NT2/D1 (cell line): ENCODE measurements around the gene TBC1D2.
A peak's percentile ranks its signal among the peaks of the same experiment; 100 is the strongest.

Experiments used
- DNase-seq: peaks from one replicate; pipeline ENCODE4 v3.0.0-alpha.2; 2011; ENCODE audit warnings: low read depth, low spot score
- H3K27me3 ChIP-seq: 2 replicates; pipeline ENCODE4 v1.6.0; 2011; ENCODE audit warnings: mild to moderate bottlenecking; ENCODE audit not compliant: insufficient read length, insufficient read depth
- H3K36me3 ChIP-seq: 2 replicates; pipeline ENCODE4 v1.6.1; 2011; ENCODE audit warnings: mild to moderate bottlenecking, low read length, mixed read lengths; ENCODE audit not compliant: insufficient read depth, insufficient read length
- H3K4me1 ChIP-seq: 2 replicates; pipeline ENCODE4 v1.5.1; 2011; ENCODE audit not compliant: insufficient read depth, insufficient read length
- H3K4me3 ChIP-seq: 2 replicates; pipeline ENCODE4 v1.5.1; 2011; ENCODE audit warnings: low read depth; ENCODE audit not compliant: insufficient read length
- H3K9ac ChIP-seq: 2 replicates; pipeline ENCODE4 v1.6.0; 2011; ENCODE audit warnings: low read depth; ENCODE audit not compliant: insufficient read length
- H3K9me3 ChIP-seq: 2 replicates; pipeline ENCODE4 v1.5.1; 2011; ENCODE audit warnings: mild to moderate bottlenecking, low read length; ENCODE audit not compliant: insufficient read depth
- SUZ12 ChIP-seq: IDR thresholded peaks from 2 replicates; pipeline ENCODE4 v1.6.1; 2011; ENCODE audit not compliant: insufficient read length, insufficient read depth; ENCODE audit errors: extremely low read depth
- YY1 ChIP-seq: IDR thresholded peaks from 2 replicates; pipeline ENCODE4 v1.6.1; 2011; ENCODE audit not compliant: insufficient read length, insufficient read depth
- ZNF274 ChIP-seq: IDR thresholded peaks from 2 replicates; pipeline ENCODE4 v1.6.1; 2011; ENCODE audit warnings: mild to moderate bottlenecking, low read depth, low read length

Gene TBC1D2, protein sequence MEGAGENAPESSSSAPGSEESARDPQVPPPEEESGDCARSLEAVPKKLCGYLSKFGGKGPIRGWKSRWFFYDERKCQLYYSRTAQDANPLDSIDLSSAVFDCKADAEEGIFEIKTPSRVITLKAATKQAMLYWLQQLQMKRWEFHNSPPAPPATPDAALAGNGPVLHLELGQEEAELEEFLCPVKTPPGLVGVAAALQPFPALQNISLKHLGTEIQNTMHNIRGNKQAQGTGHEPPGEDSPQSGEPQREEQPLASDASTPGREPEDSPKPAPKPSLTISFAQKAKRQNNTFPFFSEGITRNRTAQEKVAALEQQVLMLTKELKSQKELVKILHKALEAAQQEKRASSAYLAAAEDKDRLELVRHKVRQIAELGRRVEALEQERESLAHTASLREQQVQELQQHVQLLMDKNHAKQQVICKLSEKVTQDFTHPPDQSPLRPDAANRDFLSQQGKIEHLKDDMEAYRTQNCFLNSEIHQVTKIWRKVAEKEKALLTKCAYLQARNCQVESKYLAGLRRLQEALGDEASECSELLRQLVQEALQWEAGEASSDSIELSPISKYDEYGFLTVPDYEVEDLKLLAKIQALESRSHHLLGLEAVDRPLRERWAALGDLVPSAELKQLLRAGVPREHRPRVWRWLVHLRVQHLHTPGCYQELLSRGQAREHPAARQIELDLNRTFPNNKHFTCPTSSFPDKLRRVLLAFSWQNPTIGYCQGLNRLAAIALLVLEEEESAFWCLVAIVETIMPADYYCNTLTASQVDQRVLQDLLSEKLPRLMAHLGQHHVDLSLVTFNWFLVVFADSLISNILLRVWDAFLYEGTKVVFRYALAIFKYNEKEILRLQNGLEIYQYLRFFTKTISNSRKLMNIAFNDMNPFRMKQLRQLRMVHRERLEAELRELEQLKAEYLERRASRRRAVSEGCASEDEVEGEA

DNA sequence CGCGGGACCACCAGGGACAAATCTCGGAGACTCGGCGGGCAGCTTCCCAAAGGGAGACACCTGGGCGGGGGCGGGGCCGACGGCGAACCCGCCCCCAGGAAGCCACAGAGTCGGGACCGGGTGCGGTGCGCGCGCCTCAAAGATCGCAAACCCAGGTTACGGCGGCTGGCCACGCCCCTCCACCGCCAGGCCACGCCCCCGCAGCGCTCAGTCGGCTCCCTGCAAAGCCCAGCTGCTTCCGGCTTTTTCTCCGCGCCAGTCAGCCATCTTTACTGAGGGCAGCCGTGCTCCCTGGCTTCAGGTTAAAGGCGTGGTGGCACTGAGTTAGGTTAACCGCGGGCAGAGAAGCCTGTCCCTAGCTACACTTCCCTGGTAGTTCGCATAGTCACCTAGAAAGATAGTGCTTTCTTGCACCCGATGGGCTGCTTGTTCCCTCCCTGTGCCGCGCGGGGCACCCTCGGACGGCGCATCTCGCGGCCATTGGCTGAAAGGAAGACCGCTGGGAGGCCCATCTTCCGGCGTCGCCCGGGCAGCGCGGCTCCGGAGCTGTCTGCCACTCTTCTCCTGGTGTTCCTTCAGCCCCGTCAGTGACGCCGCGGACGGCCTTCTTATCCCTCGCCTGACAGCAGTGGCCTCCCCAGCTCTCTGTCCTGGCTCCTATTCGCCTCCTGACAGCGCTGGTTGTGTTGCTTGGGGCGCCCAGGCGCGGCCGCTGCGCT is at the start of gene TBC1D2:
TBC1D2 (minus strand) TSS at position 72 of the 719 bp plus-strand sequence. CDS start 108 bp downstream, outside the sequence.
- TF ChIP-seq SUZ12 (no peak), YY1 (peak; percentile 97)
- peaks cover 12% of the 10 kb centered on the region for H3K27me3 ChIP-seq
- peaks cover 6% of the 10 kb centered on the region for H3K4me1 ChIP-seq

DNA sequence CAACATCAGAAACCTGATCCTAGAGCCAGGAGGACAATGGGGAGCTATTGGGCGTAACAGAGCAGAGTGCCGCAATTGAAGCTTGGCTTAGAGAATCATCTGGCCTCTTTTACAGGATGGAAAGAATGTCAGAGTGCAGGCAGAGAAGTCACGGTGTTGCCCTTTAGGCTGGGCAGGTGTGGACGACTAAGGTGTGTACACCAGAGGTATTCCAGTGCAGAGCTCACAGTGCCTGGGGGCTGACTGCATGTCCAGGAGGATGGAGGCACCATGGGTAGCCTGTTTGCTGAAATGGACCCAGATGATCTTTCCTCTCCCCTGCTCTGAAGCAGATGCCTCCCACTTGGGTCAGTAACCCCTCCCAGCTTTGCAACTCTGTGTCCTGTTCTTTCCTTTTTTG is 48.9 kb upstream of the TBC1D2 start:
- no peaks in the 10 kb centered on the region for H3K36me3 ChIP-seq
- no peak for DNase-seq

More for the DNA sequence above, at the start of gene TBC1D2:
- H3K4me3 ChIP-seq, result peak within 1 kb of the TSS; percentile 71
- peak within 1 kb of the TSS; percentile 93 for H3K9ac ChIP-seq
- peak; percentile 90 for DNase-seq
- H3K36me3 ChIP-seq, result peaks cover 17% of the 10 kb centered on the region
- H3K9me3 ChIP-seq, result no peaks in the 10 kb centered on the region

GRCh38 chr9:98303633-98304125 is 48.2 kb upstream of the TBC1D2 start:
- no peaks in the 10 kb centered on the region for H3K27me3 ChIP-seq
- DNase-seq, result no peak
- no peaks in the 10 kb centered on the region for H3K36me3 ChIP-seq
- no peaks in the 10 kb centered on the region for H3K9me3 ChIP-seq
- TF ChIP-seq SUZ12, result no peak
- no peak for TF ChIP-seq ZNF274
- TF ChIP-seq YY1, result no peak
- no peak overlapping the region for H3K9ac ChIP-seq
- H3K4me3 ChIP-seq, result no peak overlapping the region
- peaks cover 7% of the 10 kb centered on the region for H3K4me1 ChIP-seq

More for the DNA sequence above, 48.9 kb upstream of the TBC1D2 start:
- TF ChIP-seq YY1, result no peak
- TF ChIP-seq SUZ12, result no peak
- no peak for TF ChIP-seq ZNF274
- peaks cover 7% of the 10 kb centered on the region for H3K4me1 ChIP-seq
- no peak overlapping the region for H3K4me3 ChIP-seq
- no peak overlapping the region for H3K9ac ChIP-seq
- H3K27me3 ChIP-seq, result no peaks in the 10 kb centered on the region
- H3K9me3 ChIP-seq, result no peaks in the 10 kb centered on the region

- Histone ChIP-seq H3K9me3 (no peaks in the 10 kb centered on the region), H3K36me3 (no peaks in the 10 kb centered on the region), H3K4me1 (peaks cover 7% of the 10 kb centered on the region), H3K27me3 (no peaks in the 10 kb centered on the region), H3K4me3 (no peak overlapping the region), H3K9ac (no peak overlapping the region)
- TF ChIP-seq ZNF274 (no peak), SUZ12 (no peak), YY1 (no peak)
- DNase-seq, result no peak
Observed at GRCh38 chr9:98302938-98303632, 47.6 kb upstream of the TBC1D2 start.

- no peak overlapping the region for H3K4me3 ChIP-seq
- H3K36me3 ChIP-seq, result no peaks in the 10 kb centered on the region
- no peak for TF ChIP-seq ZNF274
- no peak for TF ChIP-seq YY1
- TF ChIP-seq SUZ12, result no peak
- H3K27me3 ChIP-seq, result no peaks in the 10 kb centered on the region
- DNase-seq, result no peak
- peaks cover 7% of the 10 kb centered on the region for H3K4me1 ChIP-seq
- H3K9me3 ChIP-seq, result no peaks in the 10 kb centered on the region
- H3K9ac ChIP-seq, result no peak overlapping the region
Observed at GRCh38 chr9:98302150-98302549, 46.7 kb upstream of the TBC1D2 start.

DNA sequence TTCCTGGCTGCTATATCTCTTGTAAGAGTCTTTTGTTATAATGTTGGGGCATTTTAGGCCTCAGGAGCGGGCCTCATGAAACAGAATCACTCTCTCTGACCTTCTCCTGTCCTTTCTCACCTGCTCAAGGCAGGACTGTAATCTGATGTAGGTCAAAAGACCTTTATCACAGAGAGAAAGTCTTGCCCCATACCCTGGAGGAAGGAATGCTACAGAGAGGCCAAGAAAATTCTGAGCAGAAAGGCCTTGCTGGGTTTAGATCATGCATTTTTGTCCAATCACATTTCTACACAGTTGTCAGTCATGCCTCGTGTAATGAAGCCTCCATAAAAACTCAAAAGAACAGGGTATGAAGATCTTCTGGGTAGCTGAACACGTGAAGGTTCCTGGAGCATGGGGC is 45.2 kb upstream of the TBC1D2 start:
- no peaks in the 10 kb centered on the region for H3K27me3 ChIP-seq
- TF ChIP-seq SUZ12 (no peak), YY1 (no peak), ZNF274 (no peak)
- H3K9ac ChIP-seq, result no peak overlapping the region
- no peaks in the 10 kb centered on the region for H3K9me3 ChIP-seq
- no peaks in the 10 kb centered on the region for H3K36me3 ChIP-seq
- no peak for DNase-seq
- no peak overlapping the region for H3K4me3 ChIP-seq
- peaks cover 7% of the 10 kb centered on the region for H3K4me1 ChIP-seq
